Duodenal mucosa (tissue), 2 donors: ENCODE results near the gene GPR152.

ENCODE experiments used
- H3K27ac ChIP-seq: one replicate; pipeline ENCODE4 v1.7.0; 2013; ENCODE audit warnings: low read depth, low read length
- H3K27me3 ChIP-seq, 2 donors: one replicate each; pipeline ENCODE4 v1.7.0; 2013; ENCODE audit warnings: low read length in 2 of 2, control low read depth in 1 of 2; ENCODE audit not compliant: insufficient read depth in 2 of 2, control insufficient read depth in 1 of 2
- H3K36me3 ChIP-seq, 2 donors: one replicate each; pipeline ENCODE4 v1.7.0; 2013; ENCODE audit warnings: low read length in 2 of 2, control low read depth in 1 of 2; ENCODE audit not compliant: insufficient read depth in 2 of 2, control insufficient read depth in 1 of 2
- H3K4me1 ChIP-seq, 2 donors: one replicate each; pipeline ENCODE4 v1.7.0; 2013; ENCODE audit warnings: low read length in 2 of 2, control low read depth in 1 of 2; ENCODE audit not compliant: insufficient read depth in 2 of 2, control insufficient read depth in 1 of 2
- H3K4me3 ChIP-seq, 2 donors: one replicate each; pipeline ENCODE4 v1.7.0; 2013; ENCODE audit warnings: low read length in 2 of 2, low read depth in 1 of 2
- H3K9ac ChIP-seq, 2 donors: one replicate each; pipeline ENCODE4 v1.7.0; 2013; ENCODE audit warnings: low read length in 2 of 2, low read depth in 1 of 2
- H3K9me3 ChIP-seq, 2 donors: one replicate each; pipeline ENCODE4 v1.7.0; 2013; ENCODE audit warnings: low read length in 2 of 2, control low read depth in 1 of 2; ENCODE audit not compliant: control insufficient read depth in 1 of 2

GPR152 gene

GRCh38 chr11:67401495-67402191, 50.9 kb downstream of the GPR152 start, which contains the start of gene PPP1CA:
Gene PPP1CA (minus strand): TSS chr11:67401858. CDS start chr11:67401782, 76 bp downstream.
- H3K36me3 ChIP-seq, result peaks cover 25 to 27% of the 10 kb centered on the region in 2 donors
- peak within 1 kb of the TSS; percentile 85 to 87 for H3K4me3 ChIP-seq
- peaks cover 14 to 61% of the 10 kb centered on the region in 2 donors for H3K4me1 ChIP-seq
- H3K27ac ChIP-seq, result peak within 1 kb of the TSS; percentile 95
- no peaks in the 10 kb centered on the region for H3K9me3 ChIP-seq
- peak within 1 kb of the TSS; percentile 90 to 91 for H3K9ac ChIP-seq
- H3K27me3 ChIP-seq, result no peaks in the 10 kb centered on the region
